CD4-positive, alpha-beta T cell treated with Interleukin-15 for 1 hour (primary cell): ENCODE data around the gene PCSK6.
"Not testable (repeated sequence)": the region's sequence is repeated elsewhere in the genome, so short reads cannot be mapped to it uniquely, and the experiment has no call there.

Source experiments
- DNase-seq: peaks from one replicate; pipeline ENCODE4 v3.0.0-alpha.2; 2020

Gene PCSK6

GRCh38 chr15:101481917-101482525 is 7.5 kb downstream of the PCSK6 start:
- no peak for DNase-seq

- DNase-seq = no peak
Measured at GRCh38 chr15:101481381-101481705, 8.2 kb downstream of the PCSK6 start.

GRCh38 chr15:101480613-101481380 is 8.7 kb downstream of the PCSK6 start:
- DNase-seq = no peak

GRCh38 chr15:101479851-101480612 is 9.5 kb downstream of the PCSK6 start:
- DNase-seq = no peak

- no peak for DNase-seq
Measured at GRCh38 chr15:101479342-101479845, 10.1 kb downstream of the PCSK6 start.

GRCh38 chr15:101478701-101479341 is 10.7 kb downstream of the PCSK6 start:
- no peak for DNase-seq

GRCh38 chr15:101477851-101478362 is 11.6 kb downstream of the PCSK6 start:
- no peak for DNase-seq

- no peak for DNase-seq
Measured at GRCh38 chr15:101476756-101477155, 12.8 kb downstream of the PCSK6 start.

GRCh38 chr15:101474983-101475382 is 14.5 kb downstream of the PCSK6 start:
- no peak for DNase-seq

- no peak for DNase-seq
Measured at GRCh38 chr15:101474233-101474632, 15.3 kb downstream of the PCSK6 start.

GRCh38 chr15:101472033-101472432 is 17.5 kb downstream of the PCSK6 start:
- DNase-seq = no peak

- DNase-seq = no peak
Measured at GRCh38 chr15:101470548-101471239, 18.8 kb downstream of the PCSK6 start.

GRCh38 chr15:101469520-101470288 is 19.8 kb downstream of the PCSK6 start:
- no peak for DNase-seq

GRCh38 chr15:101466188-101466587 is 23.3 kb downstream of the PCSK6 start:
- DNase-seq = no peak

GRCh38 chr15:101464999-101465669 is 24.4 kb downstream of the PCSK6 start:
- no peak for DNase-seq

- no peak for DNase-seq
Measured at GRCh38 chr15:101464256-101464998, 25.1 kb downstream of the PCSK6 start.

GRCh38 chr15:101463696-101464095 is 25.8 kb downstream of the PCSK6 start:
- DNase-seq = not testable (repeated sequence)

GRCh38 chr15:101463270-101463669 is 26.2 kb downstream of the PCSK6 start:
- no peak for DNase-seq

GRCh38 chr15:101461097-101461496 is 28.4 kb downstream of the PCSK6 start:
- DNase-seq = no peak
